H1 (cell line): ENCODE data around the gene KCNMB1. TPM values are rescaled to one million over a fixed set of nuclear protein-coding genes. Genes with fewer than 3 reads are reported as not detected.
A peak's percentile ranks its signal among the peaks of the same experiment; 100 is the strongest.

ENCODE experiments used
- CTCF ChIA-PET: fragments of 300-600 bp; sonication (Branson Sonifier 250); formaldehyde crosslinking; loops from one replicate; lab custom pipeline; 2021; ENCODE audit not compliant: partially characterized antibody; lab: Charles Lee
- POLR2A ChIA-PET: fragments of 300-600 bp; sonication (Branson Sonifier 250); formaldehyde crosslinking; loops from one replicate; lab custom pipeline; 2021; ENCODE audit warnings: inconsistent platforms; ENCODE audit not compliant: partially characterized antibody; lab: Charles Lee
- DNase-seq, 2 experiments: peaks; one replicate each; pipeline versions ENCODE4 v3.0.0 to v3.0.0-alpha.2; 2010 to 2022; ENCODE audit warnings: low spot score in 2 of 2, low read depth in 1 of 2, mixed read lengths in 1 of 2
- FAIRE-seq: peaks from 2 replicates; lab custom pipeline; 2011; peaks lifted over from hg19 to GRCh38; lab: Jason Lieb, UNC
- H2AFZ ChIP-seq: 2 replicates; pipeline ENCODE4 v1.8.1; 2012; ENCODE audit warnings: low read length, inconsistent platforms
- H2AK5ac ChIP-seq: 2 replicates; pipeline ENCODE4 v1.6.1; 2013; ENCODE audit warnings: low read depth, low read length
- H2BK120ac ChIP-seq: replicated peaks from 2 replicates; pipeline ENCODE3; 2013; ENCODE audit warnings: low read depth, low read length, inconsistent platforms
- H2BK12ac ChIP-seq: 2 replicates; pipeline ENCODE4 v1.6.1; 2013; ENCODE audit warnings: low read depth, low read length
- H2BK15ac ChIP-seq: 2 replicates; pipeline ENCODE4 v1.6.1; 2013; ENCODE audit warnings: low read length
- H2BK20ac ChIP-seq: 2 replicates; pipeline ENCODE4 v1.6.1; 2013; ENCODE audit warnings: low read length
- H2BK5ac ChIP-seq: 2 replicates; pipeline ENCODE4 v1.6.1; 2013; ENCODE audit warnings: low read depth, low read length
- H3K14ac ChIP-seq: 2 replicates; pipeline ENCODE4 v1.6.1; 2013; ENCODE audit warnings: inconsistent platforms; ENCODE audit not compliant: insufficient read length
- H3K18ac ChIP-seq: 2 replicates; pipeline ENCODE4 v1.6.1; 2013; ENCODE audit warnings: low read length; ENCODE audit errors: extremely low read depth
- H3K23ac ChIP-seq: 2 replicates; pipeline ENCODE4 v1.6.1; 2013; ENCODE audit warnings: inconsistent platforms; ENCODE audit not compliant: insufficient read length
- H3K23me2 ChIP-seq: 2 replicates; pipeline ENCODE4 v1.6.1; 2013; ENCODE audit warnings: low read depth, low read length
- H3K27ac ChIP-seq: 2 replicates; pipeline ENCODE4 v1.6.1; 2011; ENCODE audit warnings: low read depth, low read length, inconsistent platforms
- H3K27me3 ChIP-seq, 4 experiments: replicated peaks in 1 of 4; 1 replicate in 1 of 4; 2 replicates in 3 of 4; pipeline versions ENCODE4 v1.6.1 to v1.8.1; 2011 to 2013; ENCODE audit warnings: low read length in 3 of 4, mild to moderate bottlenecking in 3 of 4, inconsistent platforms in 2 of 4, mixed read lengths in 2 of 4, moderate library complexity in 1 of 4; ENCODE audit not compliant: control insufficient read depth in 3 of 4, insufficient read depth in 3 of 4; ENCODE audit errors: extremely low read depth in 1 of 4
- H3K36me3 ChIP-seq, 4 experiments: 2 replicates each; pipeline versions ENCODE4 v1.6.1 to v1.8.1; 2011 to 2013; ENCODE audit warnings: mild to moderate bottlenecking in 4 of 4, low read length in 3 of 4, moderate library complexity in 2 of 4, control low read depth in 1 of 4, inconsistent platforms in 1 of 4; ENCODE audit not compliant: insufficient read depth in 4 of 4, control insufficient read depth in 2 of 4
- H3K4ac ChIP-seq: replicated peaks from 2 replicates; pipeline ENCODE3; 2013; ENCODE audit warnings: low read length, low read depth, mixed read lengths, inconsistent platforms; ENCODE audit not compliant: insufficient read length
- H3K4me1 ChIP-seq, 4 experiments: replicated peaks in 1 of 4; 1 replicate in 1 of 4; 2 replicates in 3 of 4; pipeline versions ENCODE4 v1.6.1 to v1.8.1; 2011 to 2013; ENCODE audit warnings: low read length in 3 of 4, inconsistent platforms in 2 of 4, mixed read lengths in 1 of 4; ENCODE audit not compliant: insufficient read depth in 4 of 4, control insufficient read depth in 3 of 4
- H3K4me2 ChIP-seq, 2 experiments: 2 replicates each; pipeline versions ENCODE4 v1.6.1 to v1.8.1; 2011 to 2013; ENCODE audit warnings: low read depth in 2 of 2, low read length in 2 of 2, control low read depth in 1 of 2, inconsistent platforms in 1 of 2, mild to moderate bottlenecking in 1 of 2; ENCODE audit not compliant: insufficient read depth in 1 of 2
- H3K4me3 ChIP-seq, 4 experiments: fragments of 200-600, 300-600 bp in 1 of 4; sonication (generic), shearing (Covaris generic), sonication (Bioruptor Twin) in 1 of 4; 2 replicates each; pipeline versions ENCODE4 v1.5.1 to v1.8.1; 2011 to 2016; ENCODE audit warnings: low read length in 4 of 4, low read depth in 3 of 4, control low read depth in 2 of 4, inconsistent platforms in 2 of 4, mild to moderate bottlenecking in 2 of 4, mixed read lengths in 1 of 4, moderate library complexity in 1 of 4; ENCODE audit not compliant: insufficient read depth in 2 of 4; ENCODE audit errors: extremely low read depth in 1 of 4
- H3K56ac ChIP-seq: replicated peaks from 2 replicates; pipeline ENCODE3; 2013; ENCODE audit warnings: low read depth, mild to moderate bottlenecking, mixed read lengths, low read length, inconsistent platforms; ENCODE audit not compliant: insufficient read length
- H3K79me1 ChIP-seq: 2 replicates; pipeline ENCODE4 v1.6.1; 2013; ENCODE audit warnings: low read depth, low read length, control low read depth
- H3K79me2 ChIP-seq, 2 experiments: 2 replicates each; pipeline versions ENCODE4 v1.6.1 to v1.8.1; 2012 to 2013; ENCODE audit warnings: low read length in 2 of 2, mild to moderate bottlenecking in 2 of 2, inconsistent platforms in 1 of 2; ENCODE audit not compliant: insufficient read depth in 2 of 2, control insufficient read depth in 1 of 2
- H3K9ac ChIP-seq, 4 experiments: replicated peaks in 1 of 4; 1 replicate in 1 of 4; 2 replicates in 3 of 4; pipeline versions ENCODE4 v1.6.1 to v1.8.1; 2011 to 2013; ENCODE audit warnings: low read depth in 3 of 4, low read length in 3 of 4, control low read depth in 2 of 4, mild to moderate bottlenecking in 2 of 4, moderate library complexity in 2 of 4, inconsistent platforms in 1 of 4; ENCODE audit errors: extremely low read depth in 1 of 4
- H3K9me3 ChIP-seq, 2 experiments: 2 replicates each; pipeline versions ENCODE4 v1.6.1 to v1.8.1; 2012 to 2013; ENCODE audit warnings: mild to moderate bottlenecking in 2 of 2, moderate library complexity in 2 of 2, control low read depth in 1 of 2, inconsistent platforms in 1 of 2, low read depth in 1 of 2, low read length in 1 of 2, mixed read lengths in 1 of 2; ENCODE audit not compliant: insufficient read depth in 2 of 2
- H4K20me1 ChIP-seq, 2 experiments: replicated peaks in 1 of 2; 2 replicates each; pipeline versions ENCODE3 to v1.8.1; 2011 to 2013; ENCODE audit warnings: inconsistent platforms in 2 of 2, low read length in 2 of 2, mild to moderate bottlenecking in 1 of 2; ENCODE audit not compliant: insufficient read depth in 2 of 2, control insufficient read depth in 1 of 2
- H4K5ac ChIP-seq: 2 replicates; pipeline ENCODE4 v1.6.1; 2013; ENCODE audit warnings: low read length, low read depth, mixed read lengths, inconsistent platforms; ENCODE audit not compliant: insufficient read length
- H4K8ac ChIP-seq: 2 replicates; pipeline ENCODE4 v1.8.0; 2013; ENCODE audit warnings: mild to moderate bottlenecking, moderate library complexity, low read length, inconsistent platforms; ENCODE audit not compliant: insufficient read depth; ENCODE audit errors: extremely low read depth
- H4K91ac ChIP-seq: replicated peaks from 2 replicates; pipeline ENCODE3; 2013; ENCODE audit warnings: low read length, mixed read lengths, inconsistent platforms; ENCODE audit not compliant: insufficient read length
- CBX8 ChIP-seq: fragments of 300-800, 300-1000 bp; sonication (generic); IDR thresholded peaks from 2 replicates; pipeline ENCODE4 v1.7.1; 2016; ENCODE audit warnings: low read depth, low read length, borderline replicate concordance
- CEBPB ChIP-seq: IDR thresholded peaks from 2 replicates; pipeline ENCODE4 v1.6.1; 2012; ENCODE audit warnings: low read depth, low read length
- CHD1 ChIP-seq: IDR thresholded peaks from 2 replicates; pipeline ENCODE4 v1.6.1; 2012; ENCODE audit warnings: low read depth, low read length, improper control_type of control experiment
- E2F6 ChIP-seq: IDR thresholded peaks from 2 replicates; pipeline ENCODE4 v1.6.1; 2012; ENCODE audit warnings: inconsistent platforms
- POU5F1 ChIP-seq: IDR thresholded peaks from 2 replicates; pipeline ENCODE4 v1.6.1; 2011; ENCODE audit warnings: low read depth, mild to moderate bottlenecking, low read length, moderate library complexity
- RNF2 ChIP-seq: fragments of 200-900, 300-1000 bp; sonication (generic); IDR thresholded peaks from 2 replicates; pipeline ENCODE4 v1.7.1; 2016; ENCODE audit warnings: borderline replicate concordance, low read depth, mild to moderate bottlenecking, antibody characterized with exemption, low read length; ENCODE audit not compliant: poor library complexity, severe bottlenecking; ENCODE audit errors: missing control alignments
- TAF7 ChIP-seq: optimal IDR thresholded peaks from 2 replicates; pipeline ENCODE3; 2011; ENCODE audit warnings: low read depth, mild to moderate bottlenecking, inconsistent platforms, low read length, moderate library complexity, borderline replicate concordance
- WGBS, 2 experiments: shearing (Covaris generic) in 1 of 2; methylation state at CpG; one replicate each; pipeline versions ENCODE4 v1.1.6 to v1.1.7; 2013 to 2015; ENCODE audit warnings: low lambda C conversion rate in 2 of 2, mixed read lengths in 2 of 2, inconsistent platforms in 1 of 2, low coverage in 1 of 2, missing lambda C conversion rate in 1 of 2; ENCODE audit not compliant: insufficient replicate concordance in 2 of 2, insufficient coverage in 1 of 2, insufficient read length in 1 of 2; ENCODE audit errors: extremely low coverage in 1 of 2, missing lambda C conversion rate in 1 of 2; 5-methylcytosine and 5-hydroxymethylcytosine counted together
- polyA plus RNA-seq, 7 experiments: library from polyadenylated mRNA; depleted of rRNA in 3 of 7; stranded (reverse) in 5 of 7; unstranded in 2 of 7; fragments of >200 nt in 5 of 7; fragments of 200-250 nt in 2 of 7; gene quantifications; 1 replicate in 5 of 7; 2 replicates in 1 of 7; 4 replicates in 1 of 7; pipeline versions ENCODE4 v1.2.1 to v1.2.3, GENCODE V29; 2011 to 2013; ENCODE audit warnings: missing spikeins in 2 of 7, mixed read lengths in 2 of 7
- total RNA-seq: library from RNA; stranded (reverse); fragmentation: NEBNext Ultra II Directional; extraction: Animal tissue kit (Norgen Biotek cat#: 25700); gene quantifications from 2 replicates; pipeline ENCODE4 v1.2.1, GENCODE V29; 2021

Gene KCNMB1
- total and polyA plus RNA-seq, 2 of the 8 experiments (the other 6 are each of a cell fraction or from before 2014, with no cell fraction given) = 0.08 to 0.19 TPM

GRCh38 chr5:170365011-170365410 lies 24.2 kb downstream of the KCNMB1 start:
- H3K23me2 ChIP-seq = no peaks in the 10 kb centered on the region
- no peak overlapping the region for H2BK12ac ChIP-seq
- 94% methylated on average over 7 of the region's 8 CpGs; no CpG with 5 or more reads in 1 of the 2 experiments for WGBS, 2 experiments
- H2BK20ac ChIP-seq = no peak overlapping the region
- H3K9ac ChIP-seq = no peak overlapping the region
- H4K91ac ChIP-seq = no peak overlapping the region
- H3K27ac ChIP-seq = no peak overlapping the region
- no peak overlapping the region for H2AK5ac ChIP-seq
- no peaks in the 10 kb centered on the region; a peak in 2 of 7 replicates for H3K27me3 ChIP-seq
- H4K20me1 ChIP-seq = no peaks in the 10 kb centered on the region
- H3K18ac ChIP-seq = no peak overlapping the region
- DNase-seq = peak in 1 of 2 experiments; percentile 33
- H3K14ac ChIP-seq = no peak overlapping the region
- no peak overlapping the region for H2BK5ac ChIP-seq
- H3K36me3 ChIP-seq = no peaks in the 10 kb centered on the region
- TF ChIP-seq CHD1 (no peak), RNF2 (no peak), CBX8 (no peak), TAF7 (no peak), CEBPB (no peak), POU5F1 (no peak), E2F6 (no peak)
- no peak overlapping the region for H2AFZ ChIP-seq
- ChIA-PET CTCF (interaction anchor here (0.8 to 2.9 kb wide), 5 partner anchors 9 to 91 kb away, joined by 3 to 11 read pairs (median 3); partner anchors contain the start of gene KCNMB1), POLR2A (no interaction called here)
- H2BK15ac ChIP-seq = no peak overlapping the region
- no peaks in the 10 kb centered on the region for H3K79me1 ChIP-seq
- H4K5ac ChIP-seq = no peak overlapping the region
- no peak overlapping the region for H3K4me3 ChIP-seq
- no peak overlapping the region for H3K23ac ChIP-seq
- no peak overlapping the region for H3K56ac ChIP-seq
- FAIRE-seq = no peak
- H3K4me1 ChIP-seq = peaks cover 0 to 3% (median 2%) of the 10 kb centered on the region in 4 experiments; a peak in 4 of 7 replicates
- H3K79me2 ChIP-seq = no peaks in the 10 kb centered on the region
- H4K8ac ChIP-seq = no peak overlapping the region
- H3K4ac ChIP-seq = no peak overlapping the region
- H3K4me2 ChIP-seq = no peak overlapping the region
- H2BK120ac ChIP-seq = no peak overlapping the region
- H3K9me3 ChIP-seq = no peaks in the 10 kb centered on the region
